ENCODE data around the gene ATXN1.
A peak's percentile ranks its signal among the peaks of the same experiment; 100 is the strongest.

ATXN1 gene

GRCh38 chr6:16338577-16339264 is 422.5 kb downstream of the ATXN1 start:
- peak; percentile 76 for DNase-seq
- Histone ChIP-seq H3K36me3 (no peaks in the 10 kb centered on the region), H3K27me3 (no peaks in the 10 kb centered on the region), H3K9me3 (no peaks in the 10 kb centered on the region), H3K4me3 (ENCODE audit: low read depth, low read length) (peak overlapping the region; percentile 19), H3K4me1 (peaks cover 40% of the 10 kb centered on the region)
- TF ChIP-seq, protein P1, sequence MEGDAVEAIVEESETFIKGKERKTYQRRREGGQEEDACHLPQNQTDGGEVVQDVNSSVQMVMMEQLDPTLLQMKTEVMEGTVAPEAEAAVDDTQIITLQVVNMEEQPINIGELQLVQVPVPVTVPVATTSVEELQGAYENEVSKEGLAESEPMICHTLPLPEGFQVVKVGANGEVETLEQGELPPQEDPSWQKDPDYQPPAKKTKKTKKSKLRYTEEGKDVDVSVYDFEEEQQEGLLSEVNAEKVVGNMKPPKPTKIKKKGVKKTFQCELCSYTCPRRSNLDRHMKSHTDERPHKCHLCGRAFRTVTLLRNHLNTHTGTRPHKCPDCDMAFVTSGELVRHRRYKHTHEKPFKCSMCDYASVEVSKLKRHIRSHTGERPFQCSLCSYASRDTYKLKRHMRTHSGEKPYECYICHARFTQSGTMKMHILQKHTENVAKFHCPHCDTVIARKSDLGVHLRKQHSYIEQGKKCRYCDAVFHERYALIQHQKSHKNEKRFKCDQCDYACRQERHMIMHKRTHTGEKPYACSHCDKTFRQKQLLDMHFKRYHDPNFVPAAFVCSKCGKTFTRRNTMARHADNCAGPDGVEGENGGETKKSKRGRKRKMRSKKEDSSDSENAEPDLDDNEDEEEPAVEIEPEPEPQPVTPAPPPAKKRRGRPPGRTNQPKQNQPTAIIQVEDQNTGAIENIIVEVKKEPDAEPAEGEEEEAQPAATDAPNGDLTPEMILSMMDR (IDR thresholded peaks at IDR 0.05; ENCODE audit: low read depth, low read length): peak; percentile 84

DNA sequence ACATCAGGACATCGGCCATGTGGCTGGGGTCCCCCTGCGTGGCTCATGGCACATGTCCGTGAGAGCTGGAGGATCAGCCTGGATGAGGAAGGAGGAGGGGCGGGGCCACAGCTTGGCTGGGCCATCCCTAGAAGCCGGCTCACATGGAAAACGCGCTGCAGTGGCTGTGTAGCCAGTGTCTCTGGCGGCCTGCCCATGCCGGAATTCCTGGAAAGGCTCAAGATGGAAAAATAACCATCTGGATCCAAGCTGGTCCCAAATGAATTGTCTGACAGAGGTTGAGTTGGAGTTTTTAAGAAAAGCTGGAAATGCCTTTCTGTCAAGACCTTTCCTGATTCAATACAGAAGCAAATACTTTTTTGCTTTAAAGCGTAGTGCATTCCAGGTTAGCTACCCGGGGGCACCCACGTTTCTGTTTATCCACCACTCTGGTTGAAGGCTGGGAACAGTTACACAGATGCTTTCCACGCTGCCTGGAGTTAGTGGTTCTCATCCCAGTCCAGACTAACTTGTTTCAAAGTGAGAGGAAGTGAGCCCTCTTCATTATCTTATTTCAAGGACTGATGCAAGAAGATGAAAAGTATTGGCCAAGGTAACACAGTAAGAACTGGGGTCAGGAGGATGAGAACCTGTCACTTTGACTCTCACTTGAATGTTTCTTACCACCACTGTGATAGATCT is 423.8 kb downstream of the ATXN1 start:
- H3K36me3 ChIP-seq: no peaks in the 10 kb centered on the region
- H3K27me3 ChIP-seq: no peaks in the 10 kb centered on the region
- H3K9me3 ChIP-seq: no peaks in the 10 kb centered on the region
- TF ChIP-seq, protein P1 (IDR thresholded peaks at IDR 0.05; ENCODE audit: low read depth, low read length): no peak
- peaks cover 51% of the 10 kb centered on the region for H3K4me1 ChIP-seq
- peak overlapping the region; percentile 15; the same call in 1 of the 2 replicates for H3K4me3 ChIP-seq (ENCODE audit: low read depth, low read length)
- peak; percentile 94 for DNase-seq

GRCh38 chr6:16336911-16337294 is 424.4 kb downstream of the ATXN1 start:
- Histone ChIP-seq H3K9me3 (no peaks in the 10 kb centered on the region), H3K27me3 (no peaks in the 10 kb centered on the region), H3K4me1 (peaks cover 53% of the 10 kb centered on the region), H3K4me3 (ENCODE audit: low read depth, low read length) (no peak overlapping the region), H3K36me3 (no peaks in the 10 kb centered on the region)
- no peak for DNase-seq
- TF ChIP-seq, protein P1 (IDR thresholded peaks at IDR 0.05; ENCODE audit: low read depth, low read length): no peak

DNA sequence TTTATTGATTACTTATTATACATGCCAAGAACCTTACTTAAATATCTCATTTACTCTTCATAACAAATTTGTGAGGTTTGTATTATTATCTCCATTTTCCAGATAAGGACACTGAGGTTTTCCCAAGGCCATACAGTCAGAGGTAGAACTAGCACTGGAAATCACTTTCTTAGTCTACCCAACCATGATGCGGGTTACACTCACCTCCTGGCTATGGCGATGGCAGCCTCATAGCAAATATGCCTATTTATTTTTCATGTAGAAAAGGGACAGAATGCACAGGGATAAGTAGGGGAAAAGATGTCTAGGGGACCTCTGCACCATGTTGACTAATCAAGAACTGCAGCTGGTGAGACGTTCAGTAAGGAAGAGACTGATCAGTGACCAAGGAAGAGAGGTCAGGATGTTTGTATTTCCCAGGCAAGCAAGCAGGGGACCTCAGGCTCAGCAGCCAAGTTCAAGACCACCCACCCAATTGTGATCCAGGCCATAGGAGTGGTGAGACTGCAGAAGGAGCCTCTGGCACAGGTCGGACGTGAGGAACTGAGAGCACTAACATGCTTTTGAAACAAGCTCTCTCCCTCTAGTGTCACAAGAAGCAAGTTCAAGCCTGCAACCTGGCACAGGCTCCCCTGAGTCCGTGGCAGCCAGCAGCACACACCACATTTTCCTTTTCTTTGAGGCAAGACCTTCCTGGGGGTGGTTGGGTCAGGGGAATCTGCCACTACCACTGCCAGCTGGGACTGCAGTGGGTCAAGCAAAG is 425.0 kb downstream of the ATXN1 start:
- TF ChIP-seq, protein P1 (IDR thresholded peaks at IDR 0.05; ENCODE audit: low read depth, low read length): no peak
- DNase-seq: no peak
- Histone ChIP-seq H3K4me1 (peaks cover 58% of the 10 kb centered on the region), H3K4me3 (ENCODE audit: low read depth, low read length) (no peak overlapping the region), H3K9me3 (no peaks in the 10 kb centered on the region), H3K27me3 (no peaks in the 10 kb centered on the region), H3K36me3 (no peaks in the 10 kb centered on the region)

DNA sequence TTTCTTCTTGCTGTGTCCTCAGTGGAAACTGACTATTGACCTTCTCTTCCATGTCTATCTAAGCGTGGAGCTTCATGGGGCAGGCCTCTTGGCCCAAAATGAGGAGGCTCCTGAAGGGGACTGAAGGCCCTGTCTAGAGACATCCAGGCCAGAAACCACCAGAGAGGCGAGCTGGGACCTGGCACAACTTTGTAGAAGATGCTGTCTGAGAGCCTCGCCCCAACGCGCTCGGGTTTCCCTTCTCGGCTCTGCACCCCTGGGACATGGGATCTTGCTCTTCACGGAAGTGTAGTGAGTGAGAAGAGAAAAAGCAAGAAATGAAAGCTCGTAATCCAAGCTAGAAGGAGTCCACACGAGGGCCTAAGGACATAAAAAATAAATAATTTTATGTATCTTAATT is 426.1 kb downstream of the ATXN1 start:
- H3K36me3 ChIP-seq: no peaks in the 10 kb centered on the region
- H3K4me3 ChIP-seq (ENCODE audit: low read depth, low read length): no peak overlapping the region
- H3K27me3 ChIP-seq: no peaks in the 10 kb centered on the region
- H3K4me1 ChIP-seq: peaks cover 53% of the 10 kb centered on the region
- H3K9me3 ChIP-seq: no peaks in the 10 kb centered on the region
- no peak for DNase-seq
- TF ChIP-seq, protein P1 (IDR thresholded peaks at IDR 0.05; ENCODE audit: low read depth, low read length): no peak
